Endothelial cell of umbilical vein (primary cell): ENCODE measurements around the gene C11orf58. TPM values are rescaled to one million over a fixed set of nuclear protein-coding genes. Genes with fewer than 3 reads are reported as not detected.

Experiments
- BruUV-seq: library from RNA; stranded (reverse); fragments of 400-500 nt; replicated peaks from 2 replicates; lab custom pipeline; 2021; lab: Mats Ljungman, UMichigan
- CTCF ChIA-PET: fragments of 300-600, 350-600 bp; sonication (Branson Sonifier 250); formaldehyde crosslinking; loops from one replicate; lab custom pipeline; 2021; ENCODE audit warnings: antibody characterized with exemption, inconsistent platforms; lab: Charles Lee
- POLR2A ChIA-PET: fragments of 300-600, 350-600 bp; sonication (Branson Sonifier 250); formaldehyde crosslinking; loops from one replicate; lab custom pipeline; 2021; ENCODE audit warnings: antibody characterized with exemption, inconsistent platforms; lab: Charles Lee
- DNase-seq: peaks from one replicate; pipeline ENCODE4 v3.0.0-alpha.2; 2011; ENCODE audit warnings: low read depth, low spot score
- FAIRE-seq: peaks from 2 replicates; lab custom pipeline; 2011; peaks lifted over from hg19 to GRCh38; lab: Jason Lieb, UNC
- H2AFZ ChIP-seq: 2 replicates; pipeline ENCODE4 v1.6.0; 2012; ENCODE audit warnings: low read depth, low read length, control low read depth, inconsistent platforms
- H3K27ac ChIP-seq: 2 replicates; pipeline ENCODE4 v1.5.1; 2011; ENCODE audit warnings: low read depth, mild to moderate bottlenecking, control low read depth, low read length, moderate library complexity; ENCODE audit not compliant: insufficient read depth
- H3K27me3 ChIP-seq, 2 experiments: 2 replicates each; pipeline versions ENCODE4 v1.6.0 to v1.6.1; 2011; ENCODE audit warnings: low read length in 2 of 2, mixed read lengths in 1 of 2; ENCODE audit not compliant: control insufficient read depth in 2 of 2, insufficient read depth in 2 of 2
- H3K36me3 ChIP-seq, 2 experiments: 2 replicates in 1 of 2; 3 replicates in 1 of 2; pipeline ENCODE4 v1.5.1; 2011; ENCODE audit warnings: low read length in 2 of 2, mild to moderate bottlenecking in 1 of 2, moderate library complexity in 1 of 2; ENCODE audit not compliant: control insufficient read depth in 2 of 2, insufficient read depth in 2 of 2; ENCODE audit errors: extremely low read depth in 1 of 2
- H3K4me1 ChIP-seq: 3 replicates; pipeline ENCODE4 v1.5.1; 2011; ENCODE audit warnings: mild to moderate bottlenecking, low read length; ENCODE audit not compliant: control insufficient read depth, insufficient read depth; ENCODE audit errors: extremely low read depth
- H3K4me2 ChIP-seq: 2 replicates; pipeline ENCODE4 v1.6.1; 2011; ENCODE audit warnings: low read length, control low read depth, mixed read lengths; ENCODE audit not compliant: insufficient read depth
- H3K4me3 ChIP-seq, 3 experiments: fragments of 200-600 bp in 1 of 3; sonication (generic), shearing (Covaris generic) in 1 of 3; replicated peaks in 1 of 3; 2 replicates each; pipeline ENCODE4 v1.5.1; 2011 to 2016; ENCODE audit warnings: control low read depth in 3 of 3, low read length in 3 of 3, mild to moderate bottlenecking in 2 of 3, inconsistent platforms in 1 of 3, low read depth in 1 of 3, moderate library complexity in 1 of 3; ENCODE audit not compliant: insufficient read depth in 1 of 3
- H3K79me2 ChIP-seq: 2 replicates; pipeline ENCODE4 v1.6.0; 2012; ENCODE audit warnings: low read length, inconsistent platforms; ENCODE audit not compliant: control insufficient read depth, insufficient read depth
- H3K9ac ChIP-seq: replicated peaks from 2 replicates; pipeline ENCODE3; 2011; ENCODE audit warnings: low read length, control low read depth; ENCODE audit not compliant: insufficient read depth; ENCODE audit errors: extremely low read depth
- H3K9me1 ChIP-seq: replicated peaks from 3 replicates; pipeline ENCODE4 v1.6.0; 2011; ENCODE audit warnings: mild to moderate bottlenecking, low read length; ENCODE audit not compliant: control insufficient read depth, insufficient read depth; ENCODE audit errors: extremely low read depth
- H3K9me3 ChIP-seq: replicated peaks from 2 replicates; pipeline ENCODE4 v1.5.1; 2012; ENCODE audit warnings: low read length, inconsistent platforms; ENCODE audit not compliant: control insufficient read depth, insufficient read depth
- H4K20me1 ChIP-seq: replicated peaks from 2 replicates; pipeline ENCODE3; 2011; ENCODE audit warnings: mild to moderate bottlenecking, low read length; ENCODE audit not compliant: control insufficient read depth, insufficient read depth; ENCODE audit errors: extremely low read depth
- EZH2 ChIP-seq: IDR thresholded peaks from 2 replicates; pipeline ENCODE4 v1.6.1; 2012; ENCODE audit warnings: borderline replicate concordance, low read depth, mild to moderate bottlenecking, moderate library complexity, low read length, inconsistent platforms; ENCODE audit not compliant: severe bottlenecking
- FOS ChIP-seq: IDR thresholded peaks from 2 replicates; pipeline ENCODE4 v1.6.1; 2011; ENCODE audit warnings: mild to moderate bottlenecking, low read length, moderate library complexity, borderline replicate concordance; ENCODE audit not compliant: insufficient read depth
- GATA2 ChIP-seq: IDR thresholded peaks from 2 replicates; pipeline ENCODE4 v1.7.0; 2011; ENCODE audit warnings: low read depth, mild to moderate bottlenecking, moderate library complexity, mixed read lengths, low read length; ENCODE audit not compliant: insufficient read length, insufficient read depth
- JUN ChIP-seq: IDR thresholded peaks from 2 replicates; pipeline ENCODE4 v1.6.1; 2011; ENCODE audit warnings: borderline replicate concordance, low read depth; ENCODE audit not compliant: insufficient read length, insufficient read depth
- MYC ChIP-seq: IDR thresholded peaks from one replicate; pipeline ENCODE4 v1.6.1; 2011; ENCODE audit warnings: mild to moderate bottlenecking, low read depth, low read length
- POLR2A ChIP-seq: IDR thresholded peaks from 2 replicates; pipeline ENCODE4 v1.6.1; 2012; ENCODE audit warnings: low read depth, mild to moderate bottlenecking, control low read depth, low read length
- POLR2AphosphoS5 ChIP-seq: IDR thresholded peaks from 2 replicates; pipeline ENCODE4 v1.6.1; 2012; ENCODE audit warnings: low read depth, mild to moderate bottlenecking, control low read depth, low read length, moderate library complexity; ENCODE audit not compliant: insufficient read depth
- dilution Hi-C: fragments of 300-500 bp; cut with MboI; formaldehyde crosslinking; loops from one replicate; pipeline ENCODE4 v1.15.0; 2019; ENCODE audit warnings: low sequenced_read_pairs; ENCODE audit not compliant: extremely low pct_ligation_motif_present
- intact Hi-C: fragments of 100-400 bp; cut with micrococcal nuclease; formaldehyde crosslinking; loops from one replicate; pipeline ENCODE4 v1.10.0; 2022
- polyA plus RNA-seq, 4 experiments: library from polyadenylated mRNA; depleted of rRNA in 3 of 4; stranded (reverse) in 3 of 4; unstranded in 1 of 4; fragments of >200 nt; gene quantifications; 2 replicates each; pipeline versions ENCODE4 v1.2.1 to v1.2.3, GENCODE V29; 2011 to 2012; ENCODE audit warnings: missing spikeins in 1 of 4
- total RNA-seq: library from RNA; stranded (reverse); gene quantifications from 2 replicates; pipeline ENCODE4 v1.2.3, GENCODE V29; 2021
- TF ChIP-seq, protein P1 (sequence below): IDR thresholded peaks from 2 replicates; pipeline ENCODE4 v1.6.1; 2011; ENCODE audit not compliant: insufficient read depth, insufficient read length
- TF ChIP-seq, protein P2 (sequence below), 2 donors: IDR thresholded peaks; 1 replicate in 1 of 2; 2 replicates in 1 of 2; pipeline ENCODE4 v1.5.1; 2011; ENCODE audit warnings: low read length in 2 of 2, mild to moderate bottlenecking in 2 of 2, moderate library complexity in 2 of 2, control low read depth in 1 of 2, inconsistent platforms in 1 of 2, low read depth in 1 of 2; ENCODE audit not compliant: insufficient read depth in 1 of 2; ENCODE audit errors: extremely low read depth in 1 of 2

The C11orf58 gene
- total and polyA plus RNA-seq, 2 donors (not counting 3 experiments of a cell fraction or from before 2014, with no cell fraction given): 88.4 to 150 TPM

DNA sequence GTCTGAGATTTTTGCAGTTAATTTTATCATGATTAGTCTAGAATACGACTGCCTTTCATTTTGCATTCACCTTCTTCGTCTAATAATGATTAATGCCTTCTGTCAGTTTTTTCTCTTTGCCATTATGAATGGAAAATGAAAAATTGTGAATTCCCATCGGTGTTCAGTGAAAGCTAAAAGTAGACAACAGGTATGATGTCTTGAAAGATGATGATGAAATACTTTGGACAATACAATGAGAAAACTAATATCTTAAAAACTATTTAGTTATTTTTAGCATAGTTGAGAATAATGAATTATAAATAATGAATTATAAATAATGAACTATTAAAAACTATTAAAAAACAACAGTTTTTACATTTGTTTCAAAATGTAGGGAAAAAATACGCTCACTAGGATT is 5.0 kb downstream of the C11orf58 start:
- peaks cover 4 to 24% of the 10 kb centered on the region in 2 experiments for H3K36me3 ChIP-seq

More for the DNA sequence above, 5.0 kb downstream of the C11orf58 start:
- Histone ChIP-seq H3K27me3 (no peaks in the 10 kb centered on the region), H3K79me2 (peaks cover 76% of the 10 kb centered on the region), H3K27ac (no peak overlapping the region), H3K4me3 (no peak overlapping the region), H3K4me1 (peaks cover 16% of the 10 kb centered on the region), H3K9me1 (no peaks in the 10 kb centered on the region), H3K4me2 (no peak overlapping the region), H2AFZ (no peak overlapping the region), H3K9ac (no peak overlapping the region), H4K20me1 (peaks cover 9% of the 10 kb centered on the region), H3K9me3 (no peaks in the 10 kb centered on the region)
- intact Hi-C loops (no loop called here), dilution Hi-C loops (no loop called here)
- ChIA-PET CTCF (interaction anchor here (1.1 kb wide), 1 partner anchor 9 kb away, joined by 3 read pairs; no protein-coding TSS in a partner anchor), POLR2A (no interaction called here)
- DNase-seq (no peak), FAIRE-seq (no peak)
- TF ChIP-seq JUN: no peak
- TF ChIP-seq POLR2AphosphoS5: no peak
- TF ChIP-seq, protein P1, sequence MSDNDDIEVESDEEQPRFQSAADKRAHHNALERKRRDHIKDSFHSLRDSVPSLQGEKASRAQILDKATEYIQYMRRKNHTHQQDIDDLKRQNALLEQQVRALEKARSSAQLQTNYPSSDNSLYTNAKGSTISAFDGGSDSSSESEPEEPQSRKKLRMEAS: no peak
- no peak for TF ChIP-seq MYC
- no peak for TF ChIP-seq GATA2
- no peak for TF ChIP-seq POLR2A
- TF ChIP-seq EZH2: no peak
- TF ChIP-seq, protein P2, sequence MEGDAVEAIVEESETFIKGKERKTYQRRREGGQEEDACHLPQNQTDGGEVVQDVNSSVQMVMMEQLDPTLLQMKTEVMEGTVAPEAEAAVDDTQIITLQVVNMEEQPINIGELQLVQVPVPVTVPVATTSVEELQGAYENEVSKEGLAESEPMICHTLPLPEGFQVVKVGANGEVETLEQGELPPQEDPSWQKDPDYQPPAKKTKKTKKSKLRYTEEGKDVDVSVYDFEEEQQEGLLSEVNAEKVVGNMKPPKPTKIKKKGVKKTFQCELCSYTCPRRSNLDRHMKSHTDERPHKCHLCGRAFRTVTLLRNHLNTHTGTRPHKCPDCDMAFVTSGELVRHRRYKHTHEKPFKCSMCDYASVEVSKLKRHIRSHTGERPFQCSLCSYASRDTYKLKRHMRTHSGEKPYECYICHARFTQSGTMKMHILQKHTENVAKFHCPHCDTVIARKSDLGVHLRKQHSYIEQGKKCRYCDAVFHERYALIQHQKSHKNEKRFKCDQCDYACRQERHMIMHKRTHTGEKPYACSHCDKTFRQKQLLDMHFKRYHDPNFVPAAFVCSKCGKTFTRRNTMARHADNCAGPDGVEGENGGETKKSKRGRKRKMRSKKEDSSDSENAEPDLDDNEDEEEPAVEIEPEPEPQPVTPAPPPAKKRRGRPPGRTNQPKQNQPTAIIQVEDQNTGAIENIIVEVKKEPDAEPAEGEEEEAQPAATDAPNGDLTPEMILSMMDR (IDR thresholded peaks at IDR 0.05; ENCODE audit: extremely low read depth in 1 of 2, insufficient read depth in 1 of 2, low read depth in 1 of 2, low read length in 2 of 2): no peak
- TF ChIP-seq FOS: no peak
- no TSS peak for BruUV-seq
